Limb (tissue), 2 donors: ENCODE results near the gene LVRN.
"Not testable (repeated sequence)": the region's sequence is repeated elsewhere in the genome, so short reads cannot be mapped to it uniquely, and the experiment has no call there.

Experiments
- DNase-seq, 2 donors: peaks; one replicate each; pipeline ENCODE4 v3.0.0-alpha.2; 2016; ENCODE audit errors: extremely low spot score in 2 of 2

The LVRN gene, protein sequence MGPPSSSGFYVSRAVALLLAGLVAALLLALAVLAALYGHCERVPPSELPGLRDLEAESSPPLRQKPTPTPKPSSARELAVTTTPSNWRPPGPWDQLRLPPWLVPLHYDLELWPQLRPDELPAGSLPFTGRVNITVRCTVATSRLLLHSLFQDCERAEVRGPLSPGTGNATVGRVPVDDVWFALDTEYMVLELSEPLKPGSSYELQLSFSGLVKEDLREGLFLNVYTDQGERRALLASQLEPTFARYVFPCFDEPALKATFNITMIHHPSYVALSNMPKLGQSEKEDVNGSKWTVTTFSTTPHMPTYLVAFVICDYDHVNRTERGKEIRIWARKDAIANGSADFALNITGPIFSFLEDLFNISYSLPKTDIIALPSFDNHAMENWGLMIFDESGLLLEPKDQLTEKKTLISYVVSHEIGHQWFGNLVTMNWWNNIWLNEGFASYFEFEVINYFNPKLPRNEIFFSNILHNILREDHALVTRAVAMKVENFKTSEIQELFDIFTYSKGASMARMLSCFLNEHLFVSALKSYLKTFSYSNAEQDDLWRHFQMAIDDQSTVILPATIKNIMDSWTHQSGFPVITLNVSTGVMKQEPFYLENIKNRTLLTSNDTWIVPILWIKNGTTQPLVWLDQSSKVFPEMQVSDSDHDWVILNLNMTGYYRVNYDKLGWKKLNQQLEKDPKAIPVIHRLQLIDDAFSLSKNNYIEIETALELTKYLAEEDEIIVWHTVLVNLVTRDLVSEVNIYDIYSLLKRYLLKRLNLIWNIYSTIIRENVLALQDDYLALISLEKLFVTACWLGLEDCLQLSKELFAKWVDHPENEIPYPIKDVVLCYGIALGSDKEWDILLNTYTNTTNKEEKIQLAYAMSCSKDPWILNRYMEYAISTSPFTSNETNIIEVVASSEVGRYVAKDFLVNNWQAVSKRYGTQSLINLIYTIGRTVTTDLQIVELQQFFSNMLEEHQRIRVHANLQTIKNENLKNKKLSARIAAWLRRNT

DNA sequence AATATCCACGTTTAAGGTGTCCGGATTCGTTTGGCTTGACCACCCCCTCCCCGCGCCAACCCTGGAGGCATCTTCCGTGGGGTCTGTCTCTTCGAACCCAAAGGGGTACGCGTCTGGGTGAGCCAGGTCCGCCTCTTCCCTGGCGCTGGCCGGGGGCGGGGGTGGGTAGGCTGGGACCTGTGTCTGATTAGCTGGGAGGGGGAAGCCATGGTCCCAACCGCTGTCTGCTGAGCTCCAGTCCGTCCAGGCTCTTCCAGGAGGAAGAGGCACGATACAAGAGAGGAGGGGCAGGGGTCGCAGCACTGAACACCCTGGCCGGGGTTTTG is at the start of gene LVRN:
Gene LVRN, plus strand, starts transcription at position 237 of the 326 bp plus-strand sequence. CDS start 143 bp downstream, outside the sequence.
- DNase-seq: no peak

DNA sequence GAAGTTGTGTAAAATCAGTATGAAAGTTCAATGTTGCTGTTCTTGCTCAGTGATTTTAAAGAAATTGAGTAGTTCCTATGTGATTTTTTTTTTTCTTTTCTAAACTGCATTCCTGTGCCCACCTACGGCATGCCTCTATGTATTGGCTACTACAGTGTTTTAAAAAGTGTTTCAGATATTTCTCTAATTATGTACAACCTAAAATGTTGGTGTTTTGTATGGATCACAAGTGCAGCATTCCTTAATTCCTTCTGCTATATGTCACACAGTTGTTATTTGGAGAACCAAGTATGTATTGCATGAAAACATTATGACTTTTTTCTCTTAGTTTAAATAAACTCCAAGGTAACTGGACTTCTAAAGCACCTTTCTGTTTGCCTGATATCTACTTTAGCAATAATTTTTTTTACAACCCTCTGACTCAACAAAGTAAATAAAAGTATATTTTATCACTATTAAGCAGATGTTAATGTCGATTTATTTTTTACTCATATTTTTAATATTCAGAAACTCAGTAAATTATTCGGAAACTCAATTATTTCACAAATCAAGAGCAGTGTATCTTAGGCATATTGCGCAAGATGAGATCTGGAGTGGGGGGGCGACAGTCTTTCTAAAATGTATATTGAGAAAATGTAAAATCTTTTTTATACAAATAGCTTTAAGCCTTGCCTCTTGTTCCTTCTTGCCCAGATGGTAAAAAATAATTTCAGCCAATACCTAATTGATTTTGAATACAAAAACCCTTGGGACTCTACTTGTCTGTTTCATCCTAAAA is 48.5 kb upstream of the LVRN start:
- not testable (repeated sequence) for DNase-seq

GRCh38 chr5:115920171-115920725 is 42.0 kb upstream of the LVRN start:
- DNase-seq: no peak

- DNase-seq: not testable (repeated sequence)
These were observed 33.5 kb upstream of the LVRN start for GRCh38 chr5:115928578-115929407.

GRCh38 chr5:115930171-115930570 is 32.1 kb upstream of the LVRN start:
- not testable (repeated sequence) for DNase-seq

GRCh38 chr5:115930630-115931337 is 31.5 kb upstream of the LVRN start:
- no peak for DNase-seq

- DNase-seq: no peak
These were observed 29.3 kb upstream of the LVRN start for GRCh38 chr5:115932991-115933390.

DNA sequence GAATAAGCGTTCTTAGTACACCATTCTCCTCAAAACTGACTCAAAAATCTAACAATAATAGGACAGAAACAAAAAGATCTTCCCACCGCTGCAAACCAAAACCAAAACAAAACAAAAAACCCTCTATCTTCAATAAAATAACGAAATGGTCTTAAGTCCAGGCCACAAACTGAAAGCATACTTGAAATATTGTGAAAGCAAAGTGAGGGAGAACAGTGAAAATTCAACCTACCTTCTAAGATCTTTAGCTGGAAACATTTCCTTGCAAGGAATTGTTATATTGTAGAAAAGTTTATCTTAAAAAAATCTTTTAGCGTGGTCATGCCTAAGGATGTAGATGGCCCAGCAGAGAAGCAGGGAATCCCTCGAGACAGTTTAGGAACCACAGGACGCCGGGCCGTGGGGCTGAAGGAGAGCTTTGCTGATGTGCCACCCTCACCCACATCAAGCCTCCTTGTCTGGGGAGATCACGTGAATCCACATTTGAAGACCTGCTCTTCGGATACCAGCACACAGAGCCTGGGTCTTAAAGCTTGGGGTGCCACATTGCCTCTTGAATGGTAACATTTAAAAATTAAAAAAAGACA is 27.8 kb upstream of the LVRN start:
- no peak for DNase-seq

GRCh38 chr5:115936031-115936430 is 26.2 kb upstream of the LVRN start:
- no peak for DNase-seq

GRCh38 chr5:115939059-115939458 is 23.2 kb upstream of the LVRN start:
- DNase-seq: no peak

DNA sequence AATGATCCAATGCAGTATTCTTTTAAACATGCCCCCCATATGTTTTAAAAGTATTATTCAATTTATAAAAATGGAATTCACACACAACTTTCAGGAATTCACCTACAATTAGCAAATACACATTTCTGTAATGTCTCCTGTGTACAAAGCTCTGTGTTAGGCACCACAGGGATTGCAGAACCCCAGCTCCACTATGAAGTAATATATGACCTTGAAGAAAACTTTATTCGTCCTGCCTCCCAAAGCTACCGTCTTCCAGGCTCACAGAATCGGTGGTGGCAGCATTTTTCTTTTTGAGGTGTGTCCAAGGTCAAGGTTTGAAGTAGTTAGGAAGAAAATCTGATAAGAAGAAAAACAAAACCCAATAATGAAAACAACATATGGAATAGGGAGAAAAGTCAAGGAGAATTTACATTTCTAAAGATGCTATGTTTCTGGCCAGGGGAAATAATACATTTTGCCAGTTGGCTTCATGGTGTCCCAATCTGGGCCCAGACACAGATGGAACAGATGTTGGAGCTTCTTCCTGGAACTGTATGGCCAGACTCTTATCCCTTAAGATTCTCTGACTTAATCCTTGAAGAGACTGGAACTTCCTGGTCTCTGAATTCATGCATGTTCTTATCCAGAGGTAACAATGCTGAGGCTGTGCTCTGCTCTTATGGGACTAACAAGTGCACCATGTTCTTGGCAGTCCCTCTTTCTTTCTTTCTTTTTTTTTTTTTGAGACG is 22.0 kb upstream of the LVRN start:
- peak in 1 of 2 donors; percentile 27 for DNase-seq

GRCh38 chr5:115941051-115941675 is 21.1 kb upstream of the LVRN start:
- DNase-seq: no peak

DNA sequence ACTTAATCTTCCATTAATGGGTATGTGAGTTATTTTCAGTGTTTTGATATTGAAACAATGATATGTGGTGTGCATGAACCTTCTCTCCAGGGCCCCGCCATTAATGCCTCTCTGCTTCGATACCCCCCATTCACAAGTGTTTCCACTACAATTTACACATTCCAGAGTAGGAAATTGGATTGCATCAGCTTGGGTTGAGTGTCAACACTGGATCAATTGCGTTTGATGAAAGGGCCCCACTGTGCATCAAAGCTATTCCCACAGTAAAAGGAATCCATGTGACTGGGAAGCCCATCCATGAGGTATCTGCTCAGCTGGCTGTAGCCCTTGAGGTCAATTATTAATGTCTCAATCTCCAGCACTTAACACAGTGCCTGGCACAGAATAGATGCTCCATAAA is 17.8 kb upstream of the LVRN start:
- no peak for DNase-seq

DNA sequence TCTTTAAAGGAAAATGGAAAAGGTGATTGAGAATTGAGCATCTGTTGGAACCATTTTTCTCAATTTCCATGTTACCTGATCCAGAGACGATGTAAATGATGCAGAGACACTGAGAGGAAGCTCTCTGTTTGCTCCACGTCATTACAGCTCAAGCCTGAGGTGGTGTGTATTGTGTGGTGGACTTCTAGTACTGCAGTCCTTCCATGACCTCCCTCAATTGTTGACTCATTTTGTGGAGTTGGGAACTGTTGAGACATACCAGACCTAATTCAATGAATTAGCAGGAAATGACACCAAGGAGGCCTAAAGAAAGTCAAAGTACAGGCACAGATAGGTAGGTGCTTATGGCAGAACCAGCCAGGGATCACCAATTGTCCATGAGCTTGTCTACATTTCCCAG is 15.6 kb upstream of the LVRN start:
- no peak for DNase-seq

DNA sequence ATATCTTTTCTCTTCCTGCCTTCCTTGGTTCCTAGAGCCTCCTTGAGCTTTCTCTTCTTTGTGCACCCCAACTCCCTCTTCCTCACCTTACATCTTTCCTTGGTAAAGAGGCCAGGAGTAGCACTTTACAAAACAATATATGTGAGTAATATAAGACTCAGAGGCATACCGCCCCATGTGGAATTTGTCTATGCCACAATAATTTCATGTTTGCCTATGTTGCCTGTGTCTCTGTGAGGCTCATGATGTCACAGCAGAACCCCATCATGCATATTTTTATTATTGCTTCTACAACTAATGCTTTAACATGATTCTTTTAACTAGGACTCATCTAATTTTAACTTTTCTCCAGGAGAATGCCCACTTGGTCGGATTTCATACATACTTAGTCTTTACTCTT is 15.0 kb upstream of the LVRN start:
- no peak for DNase-seq

GRCh38 chr5:115948091-115948534 is 14.2 kb upstream of the LVRN start:
- no peak for DNase-seq

DNA sequence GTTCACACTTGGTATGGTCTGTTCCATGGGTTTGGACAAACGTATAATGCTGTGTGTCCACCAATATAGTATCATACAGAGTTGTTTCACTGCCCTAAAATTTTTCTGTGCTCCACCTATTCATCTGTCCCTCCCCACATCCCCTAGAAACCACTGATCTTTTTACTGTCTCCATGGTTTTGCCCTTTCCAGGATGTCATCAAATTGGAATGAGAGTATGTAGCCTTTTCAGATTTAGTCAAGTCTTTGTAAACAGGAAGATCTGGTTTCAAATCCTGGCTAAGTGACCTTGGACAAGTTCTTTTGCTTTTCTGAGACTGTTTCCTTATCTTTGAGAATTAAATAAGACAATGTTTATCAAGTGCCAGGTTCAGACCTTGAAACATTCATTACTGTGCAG is 13.2 kb upstream of the LVRN start:
- DNase-seq: no peak

DNA sequence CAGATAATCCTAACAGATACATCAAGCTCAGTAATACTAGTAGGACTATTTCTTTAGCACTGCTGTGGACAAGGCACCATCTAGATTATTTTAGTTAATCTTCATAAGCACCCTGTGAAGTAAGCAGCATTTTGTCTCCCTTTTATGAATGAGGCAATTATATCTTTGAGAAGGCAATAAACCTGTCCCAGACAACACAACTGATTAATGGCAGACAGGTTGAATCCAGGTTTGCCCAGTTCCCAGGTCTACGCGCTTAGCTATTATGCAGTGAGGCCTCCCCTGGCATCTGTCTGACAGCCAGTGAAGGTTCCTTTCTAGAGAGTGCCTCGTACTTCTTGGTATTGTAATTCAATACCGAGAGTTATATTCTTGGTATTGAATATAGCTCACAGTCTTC is 9.7 kb upstream of the LVRN start:
- DNase-seq: no peak
